ENCODE measurements around the gene SBDS.

DNA sequence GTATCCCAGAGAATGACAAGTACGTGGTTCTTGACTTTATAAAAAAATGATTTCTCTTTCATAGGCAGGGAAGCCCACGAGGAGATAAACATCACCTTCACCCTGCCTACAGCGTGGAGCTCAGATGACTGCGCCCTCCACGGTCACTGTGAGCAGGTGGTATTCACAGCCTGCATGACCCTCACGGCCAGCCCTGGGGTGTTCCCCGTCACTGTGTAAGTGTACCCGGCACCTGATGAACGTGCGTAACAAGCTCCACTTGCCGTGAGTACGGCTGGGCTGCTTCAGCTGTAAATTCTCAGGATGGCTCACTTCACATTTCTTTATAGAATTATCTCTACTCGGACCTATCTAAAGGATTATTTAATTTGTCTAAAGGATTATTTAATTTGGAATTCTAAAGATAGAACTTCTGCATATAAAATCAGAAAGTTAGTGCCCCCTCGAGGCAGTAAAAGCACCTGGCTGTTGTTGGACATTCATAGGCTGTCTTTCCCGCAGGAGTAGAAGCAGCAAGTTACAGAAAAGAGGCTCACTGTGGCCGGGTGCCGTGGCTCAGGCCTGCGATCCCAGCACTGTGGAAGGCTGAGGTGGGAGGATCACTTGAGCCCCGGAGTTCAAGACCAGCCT is 46.8 kb downstream of the SBDS start:
- TF ChIP-seq, protein P1, sequence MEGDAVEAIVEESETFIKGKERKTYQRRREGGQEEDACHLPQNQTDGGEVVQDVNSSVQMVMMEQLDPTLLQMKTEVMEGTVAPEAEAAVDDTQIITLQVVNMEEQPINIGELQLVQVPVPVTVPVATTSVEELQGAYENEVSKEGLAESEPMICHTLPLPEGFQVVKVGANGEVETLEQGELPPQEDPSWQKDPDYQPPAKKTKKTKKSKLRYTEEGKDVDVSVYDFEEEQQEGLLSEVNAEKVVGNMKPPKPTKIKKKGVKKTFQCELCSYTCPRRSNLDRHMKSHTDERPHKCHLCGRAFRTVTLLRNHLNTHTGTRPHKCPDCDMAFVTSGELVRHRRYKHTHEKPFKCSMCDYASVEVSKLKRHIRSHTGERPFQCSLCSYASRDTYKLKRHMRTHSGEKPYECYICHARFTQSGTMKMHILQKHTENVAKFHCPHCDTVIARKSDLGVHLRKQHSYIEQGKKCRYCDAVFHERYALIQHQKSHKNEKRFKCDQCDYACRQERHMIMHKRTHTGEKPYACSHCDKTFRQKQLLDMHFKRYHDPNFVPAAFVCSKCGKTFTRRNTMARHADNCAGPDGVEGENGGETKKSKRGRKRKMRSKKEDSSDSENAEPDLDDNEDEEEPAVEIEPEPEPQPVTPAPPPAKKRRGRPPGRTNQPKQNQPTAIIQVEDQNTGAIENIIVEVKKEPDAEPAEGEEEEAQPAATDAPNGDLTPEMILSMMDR (IDR thresholded peaks at IDR 0.05; ENCODE audit: low read depth, low read length, poor library complexity, severe bottlenecking): no peak
- no peak for TF ChIP-seq EZH2phosphoT487 (IDR thresholded peaks at IDR 0.05; ENCODE audit: borderline replicate concordance, low read length)
